Fibroblast of villous mesenchyme (primary cell): ENCODE measurements around the gene PAK5. TPM values are rescaled to one million over a fixed set of nuclear protein-coding genes. Genes with fewer than 3 reads are reported as not detected.

ENCODE experiments used
- DNase-seq: peaks from one replicate; pipeline ENCODE4 v3.0.0-alpha.2; 2010; ENCODE audit warnings: low read depth
- H3K4me3 ChIP-seq: 2 replicates; pipeline ENCODE4 v1.5.1; 2011; ENCODE audit warnings: low read depth, mild to moderate bottlenecking, low read length
- CTCF ChIP-seq: IDR thresholded peaks from 2 replicates; pipeline ENCODE4 v1.5.1; 2012; ENCODE audit warnings: low read depth, mild to moderate bottlenecking, low read length; ENCODE audit not compliant: insufficient read depth
- total RNA-seq: library from RNA; depleted of rRNA; stranded (reverse); fragments of >200 nt; gene quantifications from 2 replicates; pipeline ENCODE4 v1.2.3, GENCODE V29; 2012

Gene PAK5
- total RNA-seq, 1 donor: not detected

- DNase-seq: no peak
- no peak for TF ChIP-seq CTCF
- no peak overlapping the region for H3K4me3 ChIP-seq
Measured at GRCh38 chr20:9573335-9574151, 265.3 kb downstream of the PAK5 start.

- no peak for DNase-seq
- no peak overlapping the region for H3K4me3 ChIP-seq
- TF ChIP-seq CTCF: no peak
Measured at GRCh38 chr20:9572670-9573069, 266.2 kb downstream of the PAK5 start.

- DNase-seq: no peak
- no peak for TF ChIP-seq CTCF
- H3K4me3 ChIP-seq: no peak overlapping the region
Measured at GRCh38 chr20:9571783-9572182, 267.1 kb downstream of the PAK5 start.

- no peak for DNase-seq
- TF ChIP-seq CTCF: no peak
- H3K4me3 ChIP-seq: no peak overlapping the region
Measured at GRCh38 chr20:9570612-9571011, 268.3 kb downstream of the PAK5 start.

GRCh38 chr20:9566977-9567376 is 271.9 kb downstream of the PAK5 start:
- no peak overlapping the region for H3K4me3 ChIP-seq
- no peak for TF ChIP-seq CTCF
- no peak for DNase-seq

- no peak for DNase-seq
- TF ChIP-seq CTCF: no peak
Measured at GRCh38 chr20:9565910-9566550, 272.8 kb downstream of the PAK5 start.

GRCh38 chr20:9557411-9557810 is 281.5 kb downstream of the PAK5 start:
- no peak overlapping the region for H3K4me3 ChIP-seq
- no peak for DNase-seq
- TF ChIP-seq CTCF: no peak

More at GRCh38 chr20:9565910-9566550, 272.8 kb downstream of the PAK5 start:
- no peak overlapping the region for H3K4me3 ChIP-seq
